PC-3 (cell line): ENCODE measurements around the gene EPM2A. TPM values are rescaled to one million over a fixed set of nuclear protein-coding genes. Genes with fewer than 3 reads are reported as not detected.

ENCODE experiments used
- ATAC-seq: fragments of 200-7000 bp; cut with Tn5 transposase; 2 replicates; pipeline ENCODE4 v1.9.1; 2020; ENCODE audit warnings: mild to moderate bottlenecking, moderate library complexity
- BruUV-seq: library from RNA; stranded (reverse); fragments of 400-500 nt; replicated peaks from 2 replicates; lab custom pipeline; 2021; lab: Mats Ljungman, UMichigan
- CTCF ChIA-PET: fragments of 300-600 bp; sonication (Branson Sonifier 250); formaldehyde crosslinking; loops from one replicate; lab custom pipeline; 2022; ENCODE audit warnings: antibody characterized with exemption; lab: Charles Lee
- POLR2A ChIA-PET: fragments of 300-600 bp; sonication (Branson Sonifier 250); formaldehyde crosslinking; loops from one replicate; lab custom pipeline; 2022; ENCODE audit warnings: antibody characterized with exemption; ENCODE audit not compliant: unreplicated experiment; lab: Charles Lee
- DNase-seq: peaks from one replicate; pipeline ENCODE4 v3.0.0-alpha.2; 2015
- H2AFZ ChIP-seq: fragments of 300-600 bp; sonication (generic); 2 replicates; pipeline ENCODE4 v1.6.0; 2016; ENCODE audit warnings: antibody characterized with exemption, low read length
- H3F3A ChIP-seq: fragments of 300-600 bp; sonication (generic); one replicate; pipeline ENCODE4 v1.6.0; 2017; ENCODE audit warnings: antibody characterized with exemption, low read length, control low read depth, mild to moderate bottlenecking; ENCODE audit not compliant: unreplicated experiment
- H3K27ac ChIP-seq: fragments of 300-600 bp; sonication (generic); 2 replicates; pipeline ENCODE4 v1.5.1; 2016; ENCODE audit warnings: mild to moderate bottlenecking, low read length
- H3K27me3 ChIP-seq: fragments of 300-600 bp; sonication (generic); 2 replicates; pipeline ENCODE4 v1.6.1; 2016; ENCODE audit warnings: low read length, mixed read lengths
- H3K36me3 ChIP-seq: fragments of 300-600 bp; sonication (generic); 2 replicates; pipeline ENCODE4 v1.6.1; 2016; ENCODE audit warnings: low read depth, mixed run types, low read length, mixed read lengths
- H3K4me1 ChIP-seq: fragments of 300-600 bp; sonication (generic); 2 replicates; pipeline ENCODE4 v1.5.1; 2016; ENCODE audit warnings: low read length; ENCODE audit not compliant: insufficient read depth
- H3K4me2 ChIP-seq: fragments of 300-600 bp; sonication (generic); 2 replicates; pipeline ENCODE4 v1.6.0; 2016; ENCODE audit warnings: low read length
- H3K4me3 ChIP-seq: fragments of 300-600 bp; sonication (generic); 2 replicates; pipeline ENCODE4 v1.5.1; 2016; ENCODE audit warnings: mild to moderate bottlenecking, low read length, mixed read lengths
- H3K79me2 ChIP-seq: fragments of 300-600 bp; sonication (generic); 2 replicates; pipeline ENCODE4 v1.6.1; 2017; ENCODE audit warnings: low read length, mixed read lengths
- H3K9ac ChIP-seq: fragments of 300-600 bp; sonication (generic); 2 replicates; pipeline ENCODE4 v1.6.0; 2016; ENCODE audit warnings: mild to moderate bottlenecking, low read length
- H3K9me2 ChIP-seq: fragments of 300-600 bp; sonication (generic); replicated peaks from 2 replicates; pipeline ENCODE4 v1.6.1; 2016; ENCODE audit warnings: mixed run types, low read length, mixed read lengths
- H3K9me3 ChIP-seq: fragments of 300-600 bp; sonication (generic); 2 replicates; pipeline ENCODE4 v1.6.1; 2016; ENCODE audit warnings: low read length, mixed read lengths
- H4K20me1 ChIP-seq: fragments of 300-600 bp; sonication (generic); 2 replicates; pipeline ENCODE4 v1.6.1; 2016; ENCODE audit warnings: low read length, mixed read lengths
- EZH2 ChIP-seq: fragments of 300-600 bp; sonication (generic); IDR thresholded peaks from one replicate; pipeline ENCODE4 v1.6.1; 2017; ENCODE audit warnings: antibody characterized with exemption, mild to moderate bottlenecking, low read length; ENCODE audit not compliant: unreplicated experiment
- EZH2phosphoT487 ChIP-seq: fragments of 300-600 bp; sonication (generic); IDR thresholded peaks from 2 replicates; pipeline ENCODE4 v1.6.1; 2018; ENCODE audit warnings: mild to moderate bottlenecking, antibody characterized with exemption, low read length, borderline replicate concordance
- intact Hi-C: fragments of 100-400 bp; cut with micrococcal nuclease; formaldehyde crosslinking; loops from 2 replicates; pipeline ENCODE4 v1.9.0; 2023
- total RNA-seq: library from RNA; depleted of rRNA; stranded (reverse); fragments of >200 nt; gene quantifications from 2 replicates; pipeline ENCODE4 v1.2.3, GENCODE V29; 2014
- TF ChIP-seq, protein P1 (sequence below): fragments of 300-600 bp; sonication (generic); conservative IDR thresholded peaks from 2 replicates; pipeline ENCODE4 v1.5.1; 2017; ENCODE audit warnings: antibody characterized with exemption, low read depth, mild to moderate bottlenecking, low read length

EPM2A gene
- total RNA-seq, 1 experiment from 2014 or later = 2.9 TPM

DNA sequence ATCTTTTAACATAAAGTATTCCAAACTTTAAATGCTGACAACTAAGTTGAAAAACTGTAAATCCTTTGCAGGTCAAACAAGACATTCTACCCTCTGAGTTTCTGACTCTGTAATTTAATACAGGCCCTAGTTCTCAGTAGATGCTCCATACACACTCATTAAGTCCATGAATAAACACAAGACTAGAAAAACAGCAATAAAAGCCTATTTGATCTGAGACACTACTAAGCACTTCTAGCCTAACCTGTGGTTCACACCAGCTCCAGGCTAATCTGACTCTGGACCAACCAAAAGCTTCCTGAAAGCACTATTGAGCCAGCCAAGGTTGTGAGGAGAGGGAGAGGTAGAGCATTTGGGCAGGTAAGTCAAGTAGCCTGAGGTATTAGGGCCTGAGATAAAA is 103.9 kb downstream of the EPM2A start:
- no peaks in the 10 kb centered on the region for H3K79me2 ChIP-seq
- no peaks in the 10 kb centered on the region for H3K9me3 ChIP-seq
- H3K9me2 ChIP-seq = no peaks in the 10 kb centered on the region
- TF ChIP-seq, protein P1, sequence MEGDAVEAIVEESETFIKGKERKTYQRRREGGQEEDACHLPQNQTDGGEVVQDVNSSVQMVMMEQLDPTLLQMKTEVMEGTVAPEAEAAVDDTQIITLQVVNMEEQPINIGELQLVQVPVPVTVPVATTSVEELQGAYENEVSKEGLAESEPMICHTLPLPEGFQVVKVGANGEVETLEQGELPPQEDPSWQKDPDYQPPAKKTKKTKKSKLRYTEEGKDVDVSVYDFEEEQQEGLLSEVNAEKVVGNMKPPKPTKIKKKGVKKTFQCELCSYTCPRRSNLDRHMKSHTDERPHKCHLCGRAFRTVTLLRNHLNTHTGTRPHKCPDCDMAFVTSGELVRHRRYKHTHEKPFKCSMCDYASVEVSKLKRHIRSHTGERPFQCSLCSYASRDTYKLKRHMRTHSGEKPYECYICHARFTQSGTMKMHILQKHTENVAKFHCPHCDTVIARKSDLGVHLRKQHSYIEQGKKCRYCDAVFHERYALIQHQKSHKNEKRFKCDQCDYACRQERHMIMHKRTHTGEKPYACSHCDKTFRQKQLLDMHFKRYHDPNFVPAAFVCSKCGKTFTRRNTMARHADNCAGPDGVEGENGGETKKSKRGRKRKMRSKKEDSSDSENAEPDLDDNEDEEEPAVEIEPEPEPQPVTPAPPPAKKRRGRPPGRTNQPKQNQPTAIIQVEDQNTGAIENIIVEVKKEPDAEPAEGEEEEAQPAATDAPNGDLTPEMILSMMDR = no peak
- TF ChIP-seq EZH2 = no peak
- no peak for TF ChIP-seq EZH2phosphoT487
- H3K9ac ChIP-seq = no peak overlapping the region
- no peaks in the 10 kb centered on the region for H3K27me3 ChIP-seq
- no peaks in the 10 kb centered on the region for H3F3A ChIP-seq
- ChIA-PET CTCF (no interaction called here), POLR2A (no interaction called here)
- ATAC-seq (peak; percentile 49), DNase-seq (no peak)
- no peaks in the 10 kb centered on the region for H3K4me1 ChIP-seq
- intact Hi-C loops = loop anchor here (5.0 to 10.0 kb wide), 5 partner anchors 253 to 1047 kb away; no protein-coding TSS in a partner anchor
- H3K36me3 ChIP-seq = no peaks in the 10 kb centered on the region
- BruUV-seq = no TSS peak
- H3K4me3 ChIP-seq = no peak overlapping the region
- no peak overlapping the region for H3K4me2 ChIP-seq
- no peak overlapping the region for H3K27ac ChIP-seq
- no peaks in the 10 kb centered on the region for H4K20me1 ChIP-seq
- H2AFZ ChIP-seq = no peak overlapping the region

DNA sequence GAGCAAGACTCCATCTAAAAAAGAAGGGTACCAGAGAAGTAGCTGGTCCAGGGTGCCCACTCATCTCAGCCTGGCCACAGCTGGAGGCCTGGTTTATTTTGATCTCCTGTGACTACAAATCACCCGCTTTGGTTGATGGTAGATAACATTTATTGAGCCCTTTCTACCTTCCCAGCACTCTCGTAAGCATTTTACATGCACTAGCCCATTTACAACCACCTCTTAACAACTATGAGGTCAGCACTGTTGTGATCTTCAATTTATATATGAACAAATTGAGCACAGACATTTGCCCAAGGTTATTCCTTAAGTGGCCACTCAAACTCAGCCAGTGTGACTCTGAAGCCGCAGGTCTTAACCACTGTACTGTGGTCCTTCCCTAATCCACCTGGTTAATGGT is 104.7 kb downstream of the EPM2A start:
- no peaks in the 10 kb centered on the region for H3K79me2 ChIP-seq
- BruUV-seq = no TSS peak
- H3K4me1 ChIP-seq = no peaks in the 10 kb centered on the region
- no peaks in the 10 kb centered on the region for H3F3A ChIP-seq
- DNase-seq (no peak), ATAC-seq (no peak)
- H4K20me1 ChIP-seq = no peaks in the 10 kb centered on the region
- no peak overlapping the region for H2AFZ ChIP-seq
- no peak overlapping the region for H3K4me3 ChIP-seq
- ChIA-PET CTCF (no interaction called here), POLR2A (no interaction called here)
- H3K4me2 ChIP-seq = no peak overlapping the region
- intact Hi-C loops = loop anchor here (5.0 to 10.0 kb wide), 5 partner anchors 254 to 1046 kb away; no protein-coding TSS in a partner anchor
- H3K27ac ChIP-seq = no peak overlapping the region
- H3K27me3 ChIP-seq = no peaks in the 10 kb centered on the region
- no peaks in the 10 kb centered on the region for H3K9me3 ChIP-seq
- H3K9ac ChIP-seq = no peak overlapping the region
- no peaks in the 10 kb centered on the region for H3K36me3 ChIP-seq
- no peaks in the 10 kb centered on the region for H3K9me2 ChIP-seq
- TF ChIP-seq, protein P1 = no peak
- no peak for TF ChIP-seq EZH2phosphoT487
- no peak for TF ChIP-seq EZH2

DNA sequence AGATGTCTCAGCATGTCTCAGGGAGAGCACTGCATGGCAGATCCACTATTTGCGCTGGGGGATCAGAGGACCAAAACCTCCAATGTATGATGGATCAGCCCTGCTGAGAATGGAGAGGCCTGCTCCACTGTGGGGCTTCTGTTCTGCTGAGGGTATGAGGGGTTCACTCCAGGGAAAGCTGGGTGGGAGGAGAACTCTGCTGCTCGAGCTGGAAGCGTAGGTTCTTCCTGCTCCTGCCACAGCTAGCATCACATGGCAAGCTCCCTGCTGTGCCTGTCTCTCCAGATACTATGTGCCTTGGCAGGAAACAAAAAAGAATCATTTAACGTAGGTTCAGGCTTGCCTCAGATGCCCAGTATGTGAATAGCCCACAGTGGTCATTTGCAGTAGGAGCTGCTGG is 105.8 kb downstream of the EPM2A start:
- TF ChIP-seq EZH2 (no peak), EZH2phosphoT487 (no peak)
- TF ChIP-seq, protein P1 = no peak
- Histone ChIP-seq H3K27ac (no peak overlapping the region), H3K9ac (no peak overlapping the region), H3K4me3 (no peak overlapping the region), H3K4me2 (no peak overlapping the region), H3K9me2 (no peaks in the 10 kb centered on the region), H3K9me3 (no peaks in the 10 kb centered on the region), H4K20me1 (no peaks in the 10 kb centered on the region), H3K36me3 (no peaks in the 10 kb centered on the region), H3K27me3 (no peaks in the 10 kb centered on the region), H2AFZ (no peak overlapping the region), H3K4me1 (no peaks in the 10 kb centered on the region), H3K79me2 (no peaks in the 10 kb centered on the region), H3F3A (no peaks in the 10 kb centered on the region)
- DNase-seq (no peak), ATAC-seq (no peak)
- BruUV-seq = no TSS peak
- intact Hi-C loops = no loop called here
- ChIA-PET CTCF (no interaction called here), POLR2A (no interaction called here)
